ENCODE results near the gene SLC16A7. TPM values are rescaled to one million over a fixed set of nuclear protein-coding genes. Genes with fewer than 3 reads are reported as not detected.

SLC16A7 gene
- total RNA-seq, 2 donors from 2014 or later: 2.2 to 3.6 TPM

- H3K4me3 Mint-ChIP-seq: no peak overlapping the region
- TF ChIP-seq CTCF (conservative IDR thresholded peaks at IDR 0.05): no peak
- no peak overlapping the region for H3K9ac ChIP-seq (ENCODE audit: extremely low read depth, low read length, poor library complexity, severe bottlenecking)
- no peaks in the 10 kb centered on the region for H3K4me1 ChIP-seq (ENCODE audit: control insufficient read depth, insufficient read depth, low read length)
- no peaks in the 10 kb centered on the region for H3K4me1 Mint-ChIP-seq
- H3K27ac ChIP-seq (ENCODE audit: low read depth, low read length): no peak overlapping the region
- H3K4me3 ChIP-seq (ENCODE audit: low read length): no peak overlapping the region
- no peaks in the 10 kb centered on the region for H3K9me3 Mint-ChIP-seq
- no peaks in the 10 kb centered on the region for H3K36me3 Mint-ChIP-seq (ENCODE audit: low read depth)
- H3K36me3 ChIP-seq (ENCODE audit: control insufficient read depth, insufficient read depth, low read length): no peaks in the 10 kb centered on the region
- DNase-seq: no peak
- H3K27ac Mint-ChIP-seq: no peak overlapping the region
- WGBS, 2 experiments (ENCODE audit: insufficient coverage in 1 of 2, insufficient read length in 1 of 2): 91 to 100% methylated on average over 1 of the region's 1 CpG
- no peaks in the 10 kb centered on the region for H3K9me3 ChIP-seq (ENCODE audit: control insufficient read depth, low read length)
- H3K27me3 Mint-ChIP-seq (ENCODE audit: insufficient read depth): no peaks in the 10 kb centered on the region
- no peaks in the 10 kb centered on the region for H3K27me3 ChIP-seq (ENCODE audit: control insufficient read depth, insufficient read depth, low read length, poor library complexity, severe bottlenecking)
These were observed 29.1 kb downstream of the SLC16A7 start for GRCh38 chr12:59624732-59625460.

- H3K27ac Mint-ChIP-seq: no peak overlapping the region
- Histone ChIP-seq H3K36me3 (ENCODE audit: control insufficient read depth, insufficient read depth, low read length) (no peaks in the 10 kb centered on the region), H3K9me3 (ENCODE audit: control insufficient read depth, low read length) (no peaks in the 10 kb centered on the region), H3K9ac (ENCODE audit: extremely low read depth, low read length, poor library complexity, severe bottlenecking) (no peak overlapping the region), H3K27ac (ENCODE audit: low read depth, low read length) (no peak overlapping the region), H3K4me3 (ENCODE audit: low read length) (no peak overlapping the region), H3K27me3 (ENCODE audit: control insufficient read depth, insufficient read depth, low read length, poor library complexity, severe bottlenecking) (no peaks in the 10 kb centered on the region), H3K4me1 (ENCODE audit: control insufficient read depth, insufficient read depth, low read length) (no peaks in the 10 kb centered on the region)
- no peak overlapping the region for H3K4me3 Mint-ChIP-seq
- H3K27me3 Mint-ChIP-seq (ENCODE audit: insufficient read depth): no peaks in the 10 kb centered on the region
- no peak for TF ChIP-seq CTCF (conservative IDR thresholded peaks at IDR 0.05)
- no peaks in the 10 kb centered on the region for H3K4me1 Mint-ChIP-seq
- DNase-seq: no peak
- H3K36me3 Mint-ChIP-seq (ENCODE audit: low read depth): no peaks in the 10 kb centered on the region
- no peaks in the 10 kb centered on the region for H3K9me3 Mint-ChIP-seq
- WGBS, 2 experiments (ENCODE audit: insufficient coverage in 1 of 2, insufficient read length in 1 of 2): 75 to 100% methylated on average over 1 of the region's 1 CpG
These were observed 30.6 kb downstream of the SLC16A7 start for GRCh38 chr12:59626382-59626781.

GRCh38 chr12:59627582-59627981 is 31.8 kb downstream of the SLC16A7 start:
- no peaks in the 10 kb centered on the region for H3K36me3 ChIP-seq (ENCODE audit: control insufficient read depth, insufficient read depth, low read length)
- no peak for TF ChIP-seq CTCF (conservative IDR thresholded peaks at IDR 0.05)
- DNase-seq: no peak

More at GRCh38 chr12:59627582-59627981, 31.8 kb downstream of the SLC16A7 start:
- no peak overlapping the region for H3K27ac ChIP-seq (ENCODE audit: low read depth, low read length)
- H3K9ac ChIP-seq (ENCODE audit: extremely low read depth, low read length, poor library complexity, severe bottlenecking): no peak overlapping the region
- Mint-ChIP-seq H3K4me3 (no peak overlapping the region), H3K27ac (no peak overlapping the region), H3K4me1 (no peaks in the 10 kb centered on the region), H3K9me3 (no peaks in the 10 kb centered on the region), H3K27me3 (ENCODE audit: insufficient read depth) (no peaks in the 10 kb centered on the region), H3K36me3 (ENCODE audit: low read depth) (no peaks in the 10 kb centered on the region)
- H3K4me1 ChIP-seq (ENCODE audit: control insufficient read depth, insufficient read depth, low read length): no peaks in the 10 kb centered on the region
- no peak overlapping the region for H3K4me3 ChIP-seq (ENCODE audit: low read length)
- no peaks in the 10 kb centered on the region for H3K9me3 ChIP-seq (ENCODE audit: control insufficient read depth, low read length)
- no peaks in the 10 kb centered on the region for H3K27me3 ChIP-seq (ENCODE audit: control insufficient read depth, insufficient read depth, low read length, poor library complexity, severe bottlenecking)

All from endodermal cell (in vitro differentiated cells).